Nephron progenitor cell (in vitro differentiated cells): ENCODE results near the gene ITSN2.

Experiments used
- DNase-seq: peaks from one replicate; pipeline ENCODE4 v3.0.0; 2021
- H3K27ac Mint-ChIP-seq: 2 replicates; pipeline ENCODE4 v1.8.0; 2021; ENCODE audit warnings: mild to moderate bottlenecking, moderate library complexity, mixed read lengths
- H3K27me3 Mint-ChIP-seq: 2 replicates; pipeline ENCODE4 v1.8.0; 2021; ENCODE audit warnings: mild to moderate bottlenecking, low read depth, mixed read lengths; ENCODE audit not compliant: poor library complexity
- H3K36me3 Mint-ChIP-seq: 2 replicates; pipeline ENCODE4 v1.8.0; 2021; ENCODE audit warnings: low read depth, mixed read lengths
- H3K4me1 Mint-ChIP-seq: 2 replicates; pipeline ENCODE4 v1.8.0; 2021; ENCODE audit warnings: mixed read lengths
- H3K4me3 Mint-ChIP-seq: 2 replicates; pipeline ENCODE4 v1.8.0; 2021; ENCODE audit warnings: mild to moderate bottlenecking, moderate library complexity, mixed read lengths
- H3K9me3 Mint-ChIP-seq: 2 replicates; pipeline ENCODE4 v1.8.0; 2021; ENCODE audit warnings: mild to moderate bottlenecking, moderate library complexity, mixed read lengths
- CTCF ChIP-seq: fragments of 200-600 bp; sonication (generic); IDR thresholded peaks from 2 replicates; pipeline ENCODE4 v1.5.0; 2021; ENCODE audit warnings: antibody characterized with exemption

The ITSN2 gene

GRCh38 chr2:24385366-24385765 is 25.0 kb upstream of the ITSN2 start:
- H3K27ac Mint-ChIP-seq, result no peak overlapping the region
- no peak for DNase-seq
- H3K36me3 Mint-ChIP-seq, result no peaks in the 10 kb centered on the region
- H3K27me3 Mint-ChIP-seq, result no peaks in the 10 kb centered on the region
- no peaks in the 10 kb centered on the region for H3K4me1 Mint-ChIP-seq
- no peaks in the 10 kb centered on the region for H3K9me3 Mint-ChIP-seq
- H3K4me3 Mint-ChIP-seq, result no peak overlapping the region
- no peak for TF ChIP-seq CTCF

GRCh38 chr2:24382363-24383073 is 22.2 kb upstream of the ITSN2 start:
- Mint-ChIP-seq H3K9me3 (no peaks in the 10 kb centered on the region), H3K4me1 (no peaks in the 10 kb centered on the region), H3K27me3 (no peaks in the 10 kb centered on the region), H3K36me3 (no peaks in the 10 kb centered on the region), H3K4me3 (no peak overlapping the region), H3K27ac (no peak overlapping the region)
- DNase-seq, result peak; percentile 63
- TF ChIP-seq CTCF, result peak; percentile 78

- H3K4me1 Mint-ChIP-seq, result no peaks in the 10 kb centered on the region
- DNase-seq, result no peak
- no peaks in the 10 kb centered on the region for H3K9me3 Mint-ChIP-seq
- TF ChIP-seq CTCF, result no peak
- no peaks in the 10 kb centered on the region for H3K27me3 Mint-ChIP-seq
- H3K27ac Mint-ChIP-seq, result no peak overlapping the region
- H3K4me3 Mint-ChIP-seq, result no peak overlapping the region
- H3K36me3 Mint-ChIP-seq, result no peaks in the 10 kb centered on the region
Measured at GRCh38 chr2:24380820-24381219, 20.5 kb upstream of the ITSN2 start.

GRCh38 chr2:24375349-24376087 is 15.2 kb upstream of the ITSN2 start:
- Mint-ChIP-seq H3K4me3 (no peak overlapping the region), H3K27ac (no peak overlapping the region), H3K9me3 (no peaks in the 10 kb centered on the region), H3K36me3 (no peaks in the 10 kb centered on the region), H3K27me3 (peaks cover 7% of the 10 kb centered on the region), H3K4me1 (peaks cover 7% of the 10 kb centered on the region)
- no peak for TF ChIP-seq CTCF
- DNase-seq, result no peak

- H3K9me3 Mint-ChIP-seq, result no peaks in the 10 kb centered on the region
- no peak overlapping the region for H3K4me3 Mint-ChIP-seq
- TF ChIP-seq CTCF, result no peak
- H3K27me3 Mint-ChIP-seq, result peaks cover 7% of the 10 kb centered on the region
- no peak overlapping the region for H3K27ac Mint-ChIP-seq
- no peaks in the 10 kb centered on the region for H3K36me3 Mint-ChIP-seq
- peaks cover 7% of the 10 kb centered on the region for H3K4me1 Mint-ChIP-seq
- no peak for DNase-seq
Measured at GRCh38 chr2:24374301-24374700, 14.0 kb upstream of the ITSN2 start.
